Stimulated activated memory B cell treated with anti-CD40 and anti-IgM and Interleukin-4, amounts not matched to agents 10 μg/mL and 1 μg/mL and 100 μg/mL, for 72 hours (primary cell): Measurements from ENCODE around the gene TBC1D22A.

Source experiments
- ATAC-seq: fragments of 150-1000 bp; cut with Tn5 transposase; 2 replicates; pipeline ENCODE4 v1.10.0; 2021
- H3K27ac Mint-ChIP-seq: one replicate; pipeline ENCODE4 v1.8.0; 2022; ENCODE audit warnings: mild to moderate bottlenecking, mixed read lengths
- H3K27me3 Mint-ChIP-seq: one replicate; pipeline ENCODE4 v1.8.0; 2022; ENCODE audit warnings: mixed read lengths
- H3K36me3 Mint-ChIP-seq: one replicate; pipeline ENCODE4 v1.8.0; 2022; ENCODE audit warnings: mixed read lengths
- H3K4me1 Mint-ChIP-seq: one replicate; pipeline ENCODE4 v1.8.0; 2022; ENCODE audit warnings: mixed read lengths
- H3K4me3 Mint-ChIP-seq: one replicate; pipeline ENCODE4 v1.8.0; 2022; ENCODE audit warnings: mild to moderate bottlenecking, moderate library complexity, mixed read lengths
- H3K9me3 Mint-ChIP-seq: one replicate; pipeline ENCODE4 v1.8.0; 2022; ENCODE audit warnings: mixed read lengths

TBC1D22A gene

DNA sequence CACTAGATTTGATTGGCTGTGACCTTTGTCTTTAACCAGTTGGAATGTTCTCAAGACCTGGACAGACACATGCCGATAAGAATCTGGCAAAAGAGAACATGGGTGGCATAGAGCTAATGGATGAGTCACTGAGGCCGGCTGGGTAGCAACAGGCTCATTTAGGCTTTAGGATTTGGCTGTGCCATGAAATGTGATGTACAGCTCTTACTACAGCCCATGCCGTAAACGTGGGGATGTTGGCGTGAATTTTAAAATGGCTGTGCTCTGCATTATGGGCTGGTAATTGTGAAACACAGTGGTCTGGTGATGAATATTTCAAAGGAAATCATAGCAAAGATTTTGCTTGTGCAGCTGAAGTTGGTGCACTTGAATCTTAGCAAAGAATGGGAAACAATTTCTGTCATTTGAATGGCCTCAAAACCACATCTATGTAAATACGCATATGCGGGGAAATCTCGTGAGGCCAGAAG, 332.4 kb downstream of the TBC1D22A start:
- Mint-ChIP-seq H3K27ac (no peak overlapping the region), H3K4me3 (no peak overlapping the region)

GRCh38 chr22:47095395-47096122, 333.1 kb downstream of the TBC1D22A start:
- Mint-ChIP-seq H3K4me1 (peaks cover 38% of the 10 kb centered on the region), H3K9me3 (peaks cover 16% of the 10 kb centered on the region), H3K27me3 (no peaks in the 10 kb centered on the region), H3K27ac (no peak overlapping the region), H3K36me3 (peaks cover 74% of the 10 kb centered on the region), H3K4me3 (no peak overlapping the region)
- ATAC-seq: no peak

More for the DNA sequence above, 332.4 kb downstream of the TBC1D22A start:
- peaks cover 70% of the 10 kb centered on the region for H3K36me3 Mint-ChIP-seq
- H3K4me1 Mint-ChIP-seq: peaks cover 43% of the 10 kb centered on the region
- H3K9me3 Mint-ChIP-seq: peaks cover 16% of the 10 kb centered on the region
- no peak for ATAC-seq
- no peaks in the 10 kb centered on the region for H3K27me3 Mint-ChIP-seq

DNA sequence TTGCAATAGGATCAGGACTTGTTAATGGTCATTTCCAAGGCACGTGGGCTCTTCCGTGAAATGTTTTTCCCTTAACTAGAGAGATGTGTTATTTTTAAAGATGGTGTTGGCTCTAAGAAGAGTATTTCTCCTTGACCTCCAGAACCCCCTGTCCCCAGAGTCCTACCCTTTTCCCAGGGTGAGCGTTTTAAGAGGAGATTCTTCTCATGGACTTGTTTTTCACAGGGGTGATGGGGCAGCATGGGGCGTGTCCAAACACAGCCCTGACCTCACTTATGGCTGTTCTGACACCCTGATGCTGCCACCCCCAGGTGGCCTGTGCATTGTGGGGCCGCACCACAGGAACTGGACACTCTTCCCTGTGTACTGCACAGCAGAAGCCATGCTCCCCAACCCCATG, 335.7 kb downstream of the TBC1D22A start:
- Mint-ChIP-seq H3K9me3 (peaks cover 7% of the 10 kb centered on the region), H3K36me3 (peaks cover 65% of the 10 kb centered on the region), H3K27me3 (no peaks in the 10 kb centered on the region), H3K4me1 (peaks cover 20% of the 10 kb centered on the region), H3K4me3 (no peak overlapping the region), H3K27ac (no peak overlapping the region)
- no peak for ATAC-seq

DNA sequence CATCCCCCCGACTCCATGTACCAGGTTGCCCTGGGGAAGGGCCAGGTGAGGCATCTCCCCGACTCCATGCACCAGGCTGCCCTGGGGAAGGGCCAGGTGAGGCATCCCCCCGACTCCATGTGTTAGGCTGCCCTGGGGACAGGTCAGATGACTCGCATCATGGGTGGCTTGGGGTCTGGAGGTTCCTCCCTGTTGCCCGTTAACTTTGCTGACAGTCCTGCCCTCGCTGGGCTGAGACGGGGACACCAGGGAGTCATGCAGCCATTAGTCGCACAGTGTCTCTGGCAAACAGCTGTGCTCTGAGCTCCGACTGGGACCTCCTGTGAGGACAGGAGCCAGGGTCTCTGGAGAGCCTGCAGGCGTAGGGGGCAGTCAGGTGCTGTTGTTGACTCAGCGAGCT, 336.1 kb downstream of the TBC1D22A start:
- no peak overlapping the region for H3K4me3 Mint-ChIP-seq
- no peaks in the 10 kb centered on the region for H3K27me3 Mint-ChIP-seq
- H3K36me3 Mint-ChIP-seq: peaks cover 65% of the 10 kb centered on the region
- H3K9me3 Mint-ChIP-seq: peaks cover 7% of the 10 kb centered on the region
- peaks cover 22% of the 10 kb centered on the region for H3K4me1 Mint-ChIP-seq
- no peak for ATAC-seq
- no peak overlapping the region for H3K27ac Mint-ChIP-seq

- H3K9me3 Mint-ChIP-seq: peaks cover 4% of the 10 kb centered on the region
- no peak for ATAC-seq
- H3K4me3 Mint-ChIP-seq: no peak overlapping the region
- H3K27me3 Mint-ChIP-seq: no peaks in the 10 kb centered on the region
- no peak overlapping the region for H3K27ac Mint-ChIP-seq
- peaks cover 55% of the 10 kb centered on the region for H3K36me3 Mint-ChIP-seq
- H3K4me1 Mint-ChIP-seq: peaks cover 7% of the 10 kb centered on the region
Measured at GRCh38 chr22:47100019-47100418, 337.6 kb downstream of the TBC1D22A start.

DNA sequence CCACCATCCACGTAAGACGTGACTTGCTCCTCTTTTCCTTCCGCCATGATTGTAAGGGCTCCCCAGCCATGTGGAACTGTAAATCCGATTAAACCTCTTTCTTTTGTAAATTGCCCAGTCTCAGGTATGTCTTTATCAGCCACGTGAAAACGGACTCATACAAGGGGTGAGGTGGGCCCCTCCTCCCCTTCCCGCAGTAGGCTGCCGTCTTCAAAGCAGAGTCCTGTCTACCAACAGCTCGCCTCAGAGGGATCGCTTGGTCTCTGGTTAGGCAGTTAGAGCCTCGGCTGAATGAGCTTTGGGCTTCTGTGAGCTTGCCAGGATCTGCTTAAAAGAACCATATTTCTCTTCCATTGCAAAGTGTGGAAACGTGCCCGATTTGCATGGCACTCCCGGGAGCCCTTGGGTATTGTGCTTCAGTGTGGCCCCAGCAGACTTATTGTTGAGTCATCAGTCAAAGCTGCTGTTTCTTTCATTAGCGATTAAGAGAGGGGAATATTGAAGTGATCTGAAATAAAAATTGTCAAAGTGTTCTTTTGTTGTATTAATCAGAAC, 338.3 kb downstream of the TBC1D22A start:
- H3K9me3 Mint-ChIP-seq: peaks cover 4% of the 10 kb centered on the region
- no peak for ATAC-seq
- H3K4me3 Mint-ChIP-seq: no peak overlapping the region
- H3K27ac Mint-ChIP-seq: no peak overlapping the region
- peaks cover 6% of the 10 kb centered on the region for H3K4me1 Mint-ChIP-seq
- no peaks in the 10 kb centered on the region for H3K27me3 Mint-ChIP-seq
- peaks cover 55% of the 10 kb centered on the region for H3K36me3 Mint-ChIP-seq

DNA sequence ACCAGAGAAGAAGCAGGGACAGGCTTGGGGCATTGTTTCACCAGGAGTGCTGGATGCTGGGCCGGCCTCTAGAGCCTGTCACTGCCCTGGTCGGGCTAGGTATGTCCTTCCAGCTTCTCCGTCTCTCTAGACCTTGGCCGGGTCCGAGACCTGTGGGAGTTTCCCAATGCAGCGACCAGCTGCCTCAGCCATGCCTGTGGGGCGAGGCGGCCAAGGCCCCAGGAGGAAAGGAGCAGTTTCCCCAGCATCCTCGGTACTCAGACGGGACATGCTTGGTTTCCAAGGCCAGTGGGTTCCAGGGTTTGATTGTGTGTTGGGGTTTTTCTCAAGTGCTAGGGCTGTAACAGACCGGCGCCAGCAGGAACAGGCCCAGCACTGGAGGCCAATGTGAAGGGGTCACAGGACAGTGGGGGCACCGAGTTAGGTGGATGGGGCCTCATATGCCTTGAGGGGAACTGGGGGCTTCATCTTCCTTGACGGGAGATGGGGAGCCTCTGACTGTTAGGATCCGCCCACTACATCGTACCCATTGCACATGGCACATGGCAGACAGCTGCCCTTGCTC, 339.0 kb downstream of the TBC1D22A start:
- Mint-ChIP-seq H3K4me1 (peaks cover 10% of the 10 kb centered on the region), H3K36me3 (peaks cover 53% of the 10 kb centered on the region), H3K27ac (no peak overlapping the region), H3K27me3 (no peaks in the 10 kb centered on the region), H3K4me3 (no peak overlapping the region), H3K9me3 (peaks cover 4% of the 10 kb centered on the region)
- no peak for ATAC-seq

- H3K9me3 Mint-ChIP-seq: peaks cover under 1% of the 10 kb centered on the region
- ATAC-seq: no peak
- peaks cover 14% of the 10 kb centered on the region for H3K4me1 Mint-ChIP-seq
- no peaks in the 10 kb centered on the region for H3K27me3 Mint-ChIP-seq
- no peak overlapping the region for H3K27ac Mint-ChIP-seq
- no peak overlapping the region for H3K4me3 Mint-ChIP-seq
- H3K36me3 Mint-ChIP-seq: peaks cover 56% of the 10 kb centered on the region
Measured at GRCh38 chr22:47102081-47102480, 339.6 kb downstream of the TBC1D22A start.

DNA sequence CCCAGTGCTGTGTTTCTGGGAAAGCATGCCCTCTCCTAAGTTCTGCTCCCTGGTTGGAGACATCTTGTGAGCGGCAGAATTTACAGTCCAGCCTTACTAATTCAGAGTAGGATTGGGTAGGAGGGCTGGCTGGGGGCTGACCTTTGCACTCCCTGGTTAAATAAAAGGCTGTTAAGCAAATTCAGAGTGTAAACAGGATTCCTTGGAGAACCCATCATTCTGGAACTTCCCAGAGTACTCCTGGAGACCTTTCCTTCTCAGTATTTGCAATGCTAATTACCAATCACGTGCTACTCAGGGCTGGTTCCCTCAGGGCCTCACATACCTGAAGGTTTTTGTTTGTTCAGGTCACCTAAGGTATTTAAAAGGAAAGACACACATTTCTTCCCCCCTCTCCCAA, 340.2 kb downstream of the TBC1D22A start:
- no peak overlapping the region for H3K4me3 Mint-ChIP-seq
- H3K36me3 Mint-ChIP-seq: peaks cover 57% of the 10 kb centered on the region
- no peak overlapping the region for H3K27ac Mint-ChIP-seq
- H3K9me3 Mint-ChIP-seq: no peaks in the 10 kb centered on the region
- peaks cover 14% of the 10 kb centered on the region for H3K4me1 Mint-ChIP-seq
- ATAC-seq: no peak
- no peaks in the 10 kb centered on the region for H3K27me3 Mint-ChIP-seq

DNA sequence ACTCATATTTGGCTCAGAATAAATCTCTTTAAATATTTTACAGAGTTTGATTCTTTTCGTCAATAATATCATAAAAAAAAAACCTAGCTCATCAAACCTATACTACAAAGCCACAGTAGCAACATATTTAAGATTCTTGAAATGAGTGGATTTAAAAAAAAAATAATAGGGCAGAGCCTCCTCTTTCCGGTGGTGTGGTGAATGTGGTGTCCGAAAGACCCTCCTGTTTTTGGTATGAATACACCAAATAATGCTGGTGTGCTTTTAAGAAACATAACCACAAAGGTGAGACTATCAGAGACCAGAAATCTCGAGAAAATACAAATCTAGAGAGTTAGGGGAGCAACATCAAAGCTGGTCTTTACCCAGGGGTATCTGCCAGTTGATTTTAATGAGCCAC, 342.6 kb downstream of the TBC1D22A start:
- no peak for ATAC-seq
- H3K27ac Mint-ChIP-seq: peak overlapping the region; percentile 42
- H3K4me1 Mint-ChIP-seq: peaks cover 14% of the 10 kb centered on the region
- peaks cover 50% of the 10 kb centered on the region for H3K36me3 Mint-ChIP-seq
- H3K4me3 Mint-ChIP-seq: no peak overlapping the region
- H3K9me3 Mint-ChIP-seq: no peaks in the 10 kb centered on the region
- no peaks in the 10 kb centered on the region for H3K27me3 Mint-ChIP-seq

DNA sequence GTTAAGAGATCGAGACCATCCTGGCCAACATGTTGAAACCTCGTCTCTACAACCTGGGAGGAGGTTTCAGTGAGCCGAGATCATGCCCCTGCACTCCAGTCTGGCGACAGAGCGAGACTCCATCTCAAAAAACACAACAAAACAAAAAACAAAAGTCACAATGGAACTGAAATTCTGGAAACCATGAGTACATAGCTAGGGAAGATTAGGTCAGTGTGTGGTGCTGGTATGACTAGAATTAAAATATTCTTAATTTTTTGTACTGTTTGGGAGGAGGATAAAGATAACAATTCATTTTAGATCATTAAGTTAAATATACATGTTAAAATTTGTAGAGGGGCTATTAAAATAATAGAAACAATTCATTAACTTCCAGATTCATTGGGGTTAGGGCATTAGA, 344.4 kb downstream of the TBC1D22A start:
- H3K27me3 Mint-ChIP-seq: no peaks in the 10 kb centered on the region
- no peak for ATAC-seq
- peaks cover 46% of the 10 kb centered on the region for H3K36me3 Mint-ChIP-seq
- H3K4me3 Mint-ChIP-seq: no peak overlapping the region
- H3K27ac Mint-ChIP-seq: no peak overlapping the region
- no peaks in the 10 kb centered on the region for H3K9me3 Mint-ChIP-seq
- peaks cover 14% of the 10 kb centered on the region for H3K4me1 Mint-ChIP-seq

DNA sequence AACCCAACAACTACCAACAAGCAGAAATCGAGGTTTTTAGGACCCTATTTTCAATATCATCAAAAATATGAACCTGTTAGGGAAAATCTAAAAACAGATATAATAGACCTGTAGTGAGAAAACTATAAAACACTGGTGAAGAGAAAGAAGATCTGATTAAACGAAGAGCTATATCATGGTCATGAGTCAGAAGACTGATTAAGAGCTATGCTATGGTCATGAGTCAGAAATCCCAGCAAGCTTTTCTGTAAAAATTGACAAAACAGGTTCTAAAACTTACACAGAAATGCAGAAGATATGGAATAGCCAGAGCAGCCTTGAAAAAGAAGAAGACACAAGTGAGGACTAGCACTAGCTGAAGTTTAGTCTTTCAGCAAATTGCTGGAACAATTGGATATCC, 345.0 kb downstream of the TBC1D22A start:
- no peak for ATAC-seq
- peaks cover 43% of the 10 kb centered on the region for H3K36me3 Mint-ChIP-seq
- H3K4me3 Mint-ChIP-seq: no peak overlapping the region
- no peak overlapping the region for H3K27ac Mint-ChIP-seq
- H3K9me3 Mint-ChIP-seq: no peaks in the 10 kb centered on the region
- peaks cover 14% of the 10 kb centered on the region for H3K4me1 Mint-ChIP-seq
- no peaks in the 10 kb centered on the region for H3K27me3 Mint-ChIP-seq

DNA sequence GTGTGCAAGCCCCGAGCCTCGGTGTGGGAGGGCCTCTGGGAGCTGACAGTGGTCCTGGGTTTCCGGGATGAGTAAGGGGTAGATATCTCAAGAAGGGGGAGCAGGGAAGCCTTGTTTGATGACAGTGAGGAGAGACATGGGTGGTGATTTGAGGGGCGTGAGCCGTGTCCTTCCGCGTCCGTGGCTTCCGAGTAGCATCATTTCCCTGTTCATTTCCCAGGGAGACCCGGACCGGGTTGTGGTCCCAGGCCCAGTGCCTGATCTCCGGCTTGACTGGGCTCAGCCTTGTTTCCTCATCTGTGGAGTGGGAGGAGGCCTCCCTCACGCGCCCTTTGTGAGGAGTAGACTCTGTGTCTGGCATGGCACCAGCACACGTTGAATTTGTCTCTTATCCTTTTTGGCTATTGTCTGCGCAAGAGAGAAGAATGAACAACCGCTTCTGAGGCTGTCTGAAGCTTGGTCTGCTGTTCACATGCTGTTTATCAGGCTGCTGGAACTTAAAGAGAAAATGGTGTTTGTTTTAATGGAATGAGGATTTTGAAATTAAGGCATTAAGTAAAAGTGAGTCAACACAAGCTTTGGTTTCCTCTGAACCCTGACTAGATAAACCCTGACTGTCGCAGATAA, 348.5 kb downstream of the TBC1D22A start:
- Mint-ChIP-seq H3K9me3 (no peaks in the 10 kb centered on the region), H3K4me1 (peaks cover 8% of the 10 kb centered on the region), H3K27me3 (no peaks in the 10 kb centered on the region), H3K36me3 (peaks cover 62% of the 10 kb centered on the region), H3K27ac (no peak overlapping the region), H3K4me3 (no peak overlapping the region)
- ATAC-seq: no peak

DNA sequence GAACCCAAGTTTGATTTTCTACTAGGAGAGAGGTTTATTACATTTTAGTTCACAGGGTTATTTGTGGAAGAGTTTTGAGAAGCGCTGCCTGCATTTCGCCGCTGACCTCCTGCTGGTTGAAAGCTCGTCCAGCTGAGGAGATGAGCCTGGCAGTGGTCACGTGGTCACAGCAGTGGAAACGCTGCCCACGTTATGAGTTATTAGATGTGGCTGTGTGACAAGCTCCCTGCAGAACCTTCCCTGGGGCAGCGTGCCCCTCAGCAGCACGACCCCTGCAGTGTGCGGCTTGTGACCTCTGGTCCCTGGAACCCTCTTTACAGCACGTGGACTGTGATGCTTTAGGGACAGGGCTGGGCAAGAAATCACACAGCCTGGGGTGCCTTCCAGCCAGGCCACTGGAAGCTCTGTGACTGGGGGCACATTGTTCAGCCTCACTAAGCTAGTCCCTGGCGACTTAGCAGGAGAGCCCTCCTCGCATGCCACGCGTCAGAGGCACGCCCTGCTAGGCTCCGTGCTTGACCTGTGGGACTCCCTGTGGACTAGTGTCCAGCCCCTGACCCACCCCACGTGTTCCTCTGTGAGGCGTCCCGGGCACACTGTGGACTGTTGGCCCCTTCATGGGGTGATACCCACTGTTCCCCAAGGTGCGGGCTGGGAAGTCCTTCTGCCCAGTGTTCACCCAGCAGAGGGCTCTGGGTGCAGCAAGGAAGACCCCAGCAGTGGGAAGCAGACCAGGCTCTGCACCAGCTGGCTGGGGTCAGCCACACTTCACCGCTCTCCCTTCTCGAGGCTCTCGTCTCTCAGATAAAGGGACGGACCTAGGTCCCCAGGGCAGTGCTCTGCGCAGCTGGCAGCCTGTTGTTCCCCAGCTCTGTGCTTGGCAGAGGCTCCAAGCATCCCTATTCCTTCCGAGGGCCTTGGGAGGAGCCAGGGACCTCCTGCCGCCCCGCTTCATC, 349.5 kb downstream of the TBC1D22A start:
- Mint-ChIP-seq H3K27me3 (no peaks in the 10 kb centered on the region), H3K36me3 (peaks cover 61% of the 10 kb centered on the region), H3K27ac (no peak overlapping the region), H3K4me1 (no peaks in the 10 kb centered on the region), H3K4me3 (no peak overlapping the region), H3K9me3 (no peaks in the 10 kb centered on the region)
- ATAC-seq: no peak

GRCh38 chr22:47112582-47112965, 350.1 kb downstream of the TBC1D22A start:
- no peaks in the 10 kb centered on the region for H3K4me1 Mint-ChIP-seq
- ATAC-seq: no peak
- H3K9me3 Mint-ChIP-seq: no peaks in the 10 kb centered on the region
- no peak overlapping the region for H3K27ac Mint-ChIP-seq
- H3K36me3 Mint-ChIP-seq: peaks cover 58% of the 10 kb centered on the region
- H3K4me3 Mint-ChIP-seq: no peak overlapping the region
- H3K27me3 Mint-ChIP-seq: no peaks in the 10 kb centered on the region
